Lung (tissue), 4 donors: ENCODE data around the gene PLG. TPM values are rescaled to one million over a fixed set of nuclear protein-coding genes. Genes with fewer than 3 reads are reported as not detected.

ENCODE experiments used
- polyA plus RNA-seq, 2 donors: library from polyadenylated mRNA; stranded (reverse); fragments of 200-250 nt; gene quantifications; one replicate each; pipeline ENCODE4 v1.2.1, GENCODE V29; 2013
- total RNA-seq, 2 donors: library from RNA; depleted of rRNA in 1 of 2; stranded (reverse); fragments of >200 nt in 1 of 2; gene quantifications; one replicate each; pipeline ENCODE4 v1.2.1, GENCODE V29; 2014 to 2021
- donor health status: Bipolar disorder and iron deficiency.
- donor health status: healthy.
- donor health status: DM: yes; HTN: yes; CAD: no.

PLG gene
- total and polyA plus RNA-seq, 4 donors: 0.52 to 1.7 (median 1.5) TPM; not detected in 1

Other genes starting within 250 kb of the PLG start
- gene LPA, start 38.0 kb upstream of the PLG start, total RNA-seq: 1 to 10 TPM in 1 of 2 donors, not detected in 1; 1.1 TPM
- under 1 TPM in 1 of 2 donors, not detected in 1; 0.03 TPM for gene LPA, start 38.0 kb upstream of the PLG start, polyA plus RNA-seq